ENCODE results near the gene ZBTB16.
A peak's percentile ranks its signal among the peaks of the same experiment; 100 is the strongest.

ZBTB16 gene

GRCh38 chr11:114160894-114161293, 101.4 kb downstream of the ZBTB16 start:
- Histone ChIP-seq H3K36me3 (ENCODE audit: insufficient read depth, low read length) (peaks cover 27% of the 10 kb centered on the region), H3K9ac (ENCODE audit: low read length) (peak overlapping the region; percentile 83), H3K9me3 (ENCODE audit: low read length) (no peaks in the 10 kb centered on the region), H3K27ac (ENCODE audit: low read depth, low read length) (peak overlapping the region; percentile 98), H3K4me1 (ENCODE audit: insufficient read depth, low read length) (peaks cover 93% of the 10 kb centered on the region), H3K4me3 (ENCODE audit: low read depth in 1 of 2, low read length in 2 of 2) (peak overlapping the region in 1 of 2 donors; percentile 17), H3K27me3 (ENCODE audit: control insufficient read depth in 1 of 2, insufficient read depth in 2 of 2, low read length in 2 of 2) (no peaks in the 10 kb centered on the region)

- Histone ChIP-seq H3K9me3 (ENCODE audit: low read length) (no peaks in the 10 kb centered on the region), H3K4me1 (ENCODE audit: insufficient read depth, low read length) (peaks cover 94% of the 10 kb centered on the region), H3K9ac (ENCODE audit: low read length) (peak overlapping the region; percentile 39), H3K4me3 (ENCODE audit: low read depth in 1 of 2, low read length in 2 of 2) (peak overlapping the region in 1 of 2 donors; percentile 18), H3K27me3 (ENCODE audit: control insufficient read depth in 1 of 2, insufficient read depth in 2 of 2, low read length in 2 of 2) (no peaks in the 10 kb centered on the region), H3K27ac (ENCODE audit: low read depth, low read length) (peak overlapping the region; percentile 98), H3K36me3 (ENCODE audit: insufficient read depth, low read length) (peaks cover 20% of the 10 kb centered on the region)
These were observed 102.2 kb downstream of the ZBTB16 start for GRCh38 chr11:114161486-114162250.

- Histone ChIP-seq H3K9ac (ENCODE audit: low read length) (peak overlapping the region; percentile 39), H3K4me3 (ENCODE audit: low read depth in 1 of 2, low read length in 2 of 2) (peak overlapping the region in 1 of 2 donors; percentile 18), H3K36me3 (ENCODE audit: insufficient read depth, low read length) (peaks cover 12% of the 10 kb centered on the region), H3K4me1 (ENCODE audit: insufficient read depth, low read length) (peaks cover 94% of the 10 kb centered on the region), H3K27me3 (ENCODE audit: control insufficient read depth in 1 of 2, insufficient read depth in 2 of 2, low read length in 2 of 2) (no peaks in the 10 kb centered on the region), H3K9me3 (ENCODE audit: low read length) (no peaks in the 10 kb centered on the region), H3K27ac (ENCODE audit: low read depth, low read length) (peak overlapping the region; percentile 98)
These were observed 103.2 kb downstream of the ZBTB16 start for GRCh38 chr11:114162719-114163123.

GRCh38 chr11:114163229-114163631, 103.7 kb downstream of the ZBTB16 start:
- Histone ChIP-seq H3K4me3 (ENCODE audit: low read depth in 1 of 2, low read length in 2 of 2) (peak overlapping the region in 1 of 2 donors; percentile 30), H3K4me1 (ENCODE audit: insufficient read depth, low read length) (peaks cover 94% of the 10 kb centered on the region), H3K27ac (ENCODE audit: low read depth, low read length) (peak overlapping the region; percentile 98), H3K9ac (ENCODE audit: low read length) (peak overlapping the region; percentile 59), H3K27me3 (ENCODE audit: control insufficient read depth in 1 of 2, insufficient read depth in 2 of 2, low read length in 2 of 2) (no peaks in the 10 kb centered on the region), H3K9me3 (ENCODE audit: low read length) (no peaks in the 10 kb centered on the region), H3K36me3 (ENCODE audit: insufficient read depth, low read length) (peaks cover 6% of the 10 kb centered on the region)

GRCh38 chr11:114163830-114164401, 104.4 kb downstream of the ZBTB16 start:
- Histone ChIP-seq H3K27ac (ENCODE audit: low read depth, low read length) (peak overlapping the region; percentile 98), H3K27me3 (ENCODE audit: control insufficient read depth in 1 of 2, insufficient read depth in 2 of 2, low read length in 2 of 2) (no peaks in the 10 kb centered on the region), H3K9me3 (ENCODE audit: low read length) (no peaks in the 10 kb centered on the region), H3K4me3 (ENCODE audit: low read depth in 1 of 2, low read length in 2 of 2) (peak overlapping the region in 1 of 2 donors; percentile 30), H3K36me3 (ENCODE audit: insufficient read depth, low read length) (no peaks in the 10 kb centered on the region), H3K4me1 (ENCODE audit: insufficient read depth, low read length) (peaks cover 94% of the 10 kb centered on the region), H3K9ac (ENCODE audit: low read length) (peak overlapping the region; percentile 59)

GRCh38 chr11:114164546-114164945, 105.0 kb downstream of the ZBTB16 start:
- Histone ChIP-seq H3K9me3 (ENCODE audit: low read length) (no peaks in the 10 kb centered on the region), H3K36me3 (ENCODE audit: insufficient read depth, low read length) (no peaks in the 10 kb centered on the region), H3K4me3 (ENCODE audit: low read depth in 1 of 2, low read length in 2 of 2) (no peak overlapping the region)

GRCh38 chr11:114165326-114166230, 106.1 kb downstream of the ZBTB16 start:
- Histone ChIP-seq H3K4me3 (ENCODE audit: low read depth in 1 of 2, low read length in 2 of 2) (no peak overlapping the region), H3K36me3 (ENCODE audit: insufficient read depth, low read length) (no peaks in the 10 kb centered on the region), H3K9me3 (ENCODE audit: low read length) (no peaks in the 10 kb centered on the region), H3K4me1 (ENCODE audit: insufficient read depth, low read length) (peaks cover 96% of the 10 kb centered on the region), H3K27me3 (ENCODE audit: control insufficient read depth in 1 of 2, insufficient read depth in 2 of 2, low read length in 2 of 2) (no peaks in the 10 kb centered on the region), H3K27ac (ENCODE audit: low read depth, low read length) (peak overlapping the region; percentile 98), H3K9ac (ENCODE audit: low read length) (peak overlapping the region; percentile 59)

More at GRCh38 chr11:114164546-114164945, 105.0 kb downstream of the ZBTB16 start:
- H3K4me1 ChIP-seq (ENCODE audit: insufficient read depth, low read length): peaks cover 94% of the 10 kb centered on the region
- H3K9ac ChIP-seq (ENCODE audit: low read length): peak overlapping the region; percentile 59
- H3K27me3 ChIP-seq (ENCODE audit: control insufficient read depth in 1 of 2, insufficient read depth in 2 of 2, low read length in 2 of 2): no peaks in the 10 kb centered on the region
- H3K27ac ChIP-seq (ENCODE audit: low read depth, low read length): peak overlapping the region; percentile 98

GRCh38 chr11:114166362-114166761, 106.9 kb downstream of the ZBTB16 start:
- H3K27me3 ChIP-seq (ENCODE audit: control insufficient read depth in 1 of 2, insufficient read depth in 2 of 2, low read length in 2 of 2): no peaks in the 10 kb centered on the region
- H3K9ac ChIP-seq (ENCODE audit: low read length): peak overlapping the region; percentile 37
- H3K4me1 ChIP-seq (ENCODE audit: insufficient read depth, low read length): peaks cover 96% of the 10 kb centered on the region
- no peaks in the 10 kb centered on the region for H3K9me3 ChIP-seq (ENCODE audit: low read length)
- no peak overlapping the region for H3K4me3 ChIP-seq (ENCODE audit: low read depth in 1 of 2, low read length in 2 of 2)
- H3K27ac ChIP-seq (ENCODE audit: low read depth, low read length): peak overlapping the region; percentile 98
- H3K36me3 ChIP-seq (ENCODE audit: insufficient read depth, low read length): no peaks in the 10 kb centered on the region

GRCh38 chr11:114166897-114167323, 107.4 kb downstream of the ZBTB16 start:
- no peaks in the 10 kb centered on the region for H3K27me3 ChIP-seq (ENCODE audit: control insufficient read depth in 1 of 2, insufficient read depth in 2 of 2, low read length in 2 of 2)
- no peak overlapping the region for H3K4me3 ChIP-seq (ENCODE audit: low read depth in 1 of 2, low read length in 2 of 2)
- H3K9me3 ChIP-seq (ENCODE audit: low read length): no peaks in the 10 kb centered on the region
- H3K27ac ChIP-seq (ENCODE audit: low read depth, low read length): peak overlapping the region; percentile 98
- peaks cover 96% of the 10 kb centered on the region for H3K4me1 ChIP-seq (ENCODE audit: insufficient read depth, low read length)
- H3K9ac ChIP-seq (ENCODE audit: low read length): peak overlapping the region; percentile 37
- H3K36me3 ChIP-seq (ENCODE audit: insufficient read depth, low read length): no peaks in the 10 kb centered on the region

- Histone ChIP-seq H3K4me3 (ENCODE audit: low read depth in 1 of 2, low read length in 2 of 2) (peak overlapping the region in 1 of 2 donors; percentile 21), H3K36me3 (ENCODE audit: insufficient read depth, low read length) (no peaks in the 10 kb centered on the region), H3K9me3 (ENCODE audit: low read length) (no peaks in the 10 kb centered on the region), H3K9ac (ENCODE audit: low read length) (peak overlapping the region; percentile 74), H3K4me1 (ENCODE audit: insufficient read depth, low read length) (peaks cover 96% of the 10 kb centered on the region), H3K27me3 (ENCODE audit: control insufficient read depth in 1 of 2, insufficient read depth in 2 of 2, low read length in 2 of 2) (no peaks in the 10 kb centered on the region), H3K27ac (ENCODE audit: low read depth, low read length) (peak overlapping the region; percentile 98)
These were observed 107.8 kb downstream of the ZBTB16 start for GRCh38 chr11:114167355-114167754.
